ENCODE data around the gene TLE3. TPM values are rescaled to one million over a fixed set of nuclear protein-coding genes. Genes with fewer than 3 reads are reported as not detected.

The TLE3 gene
- total and polyA plus RNA-seq, 2 of the 4 experiments (the other 2 are of a cell fraction): 6.5 to 16.3 TPM

GRCh38 chr15:70142322-70143191 lies 44.8 kb upstream of the TLE3 start:
- H3K27me3 ChIP-seq (ENCODE audit: control insufficient read depth, insufficient read depth, low read length): peaks cover 36% of the 10 kb centered on the region
- no peak overlapping the region for H3K56ac ChIP-seq (ENCODE audit: extremely low read depth, insufficient read depth, low read length)
- DNase-seq: peak; percentile 85
- CTCF ChIA-PET: interaction anchor here (0.6 kb wide), 1 partner anchor 18 kb away, joined by 3 read pairs; no protein-coding TSS in a partner anchor
- peaks cover 10% of the 10 kb centered on the region; the same call in 1 of the 2 replicates for H3K4me1 ChIP-seq (ENCODE audit: control insufficient read depth, insufficient read depth, low read length)
- peak overlapping the region; percentile 84 for H2AFZ ChIP-seq (replicated peaks; ENCODE audit: low read length, poor library complexity)
- H3K23ac ChIP-seq (ENCODE audit: low read depth, low read length): peak overlapping the region; percentile 39; the same call in 1 of the 2 replicates
- H3K9me3 ChIP-seq (ENCODE audit: control insufficient read depth, insufficient read depth, low read length): no peaks in the 10 kb centered on the region
- H4K8ac ChIP-seq (ENCODE audit: low read depth in 2 of 2, low read length in 2 of 2): no peak overlapping the region
- H3K18ac ChIP-seq (ENCODE audit: low read depth, low read length): no peak overlapping the region; the same call in 1 of the 2 replicates
- WGBS, 2 experiments (ENCODE audit: extremely low coverage in 2 of 2, insufficient read length in 1 of 2): 21% methylated on average over 4 of the region's 24 CpGs; no CpG with 5 or more reads in 1 of the 2 experiments
- H3K4ac ChIP-seq (ENCODE audit: low read depth, low read length): no peak overlapping the region
- intact Hi-C loops (cut with micrococcal nuclease) (no loop called here), dilution Hi-C loops (cut with HindIII; ENCODE audit: low sequenced_read_pairs, unreplicated experiment) (no loop called here), in situ Hi-C loops (cut with MboI; ENCODE audit: low sequenced_read_pairs) (no loop called here)
- peak overlapping the region; percentile 33 for H3K4me2 ChIP-seq (ENCODE audit: low read depth, low read length)
- no peak overlapping the region for H2BK120ac ChIP-seq (ENCODE audit: low read depth, low read length)
- no peak overlapping the region for H4K91ac ChIP-seq (ENCODE audit: insufficient read depth, low read depth, low read length)
- H3K27ac ChIP-seq (ENCODE audit: insufficient read depth, low read length): peak overlapping the region; percentile 23; the same call in 1 of the 2 replicates
- H2BK20ac ChIP-seq (ENCODE audit: low read depth, low read length): no peak overlapping the region
- no peak overlapping the region for H3K14ac ChIP-seq (replicated peaks; ENCODE audit: low read depth, low read length)
- BruUV-seq (replicated peaks): no TSS peak
- H4K5ac ChIP-seq (ENCODE audit: low read depth, low read length): no peak overlapping the region
- no peak overlapping the region for H2BK15ac ChIP-seq (ENCODE audit: low read depth, low read length)
- no peaks in the 10 kb centered on the region for H3K79me1 ChIP-seq (ENCODE audit: low read depth in 1 of 2, low read length in 2 of 2)
- no peak overlapping the region for H2AK5ac ChIP-seq (ENCODE audit: low read depth, low read length)
- no peaks in the 10 kb centered on the region for H3K36me3 ChIP-seq (ENCODE audit: control insufficient read depth, insufficient read depth, low read length)
- POLR2A ChIA-PET (ENCODE audit: unreplicated experiment): no interaction called here
- H2AK9ac ChIP-seq (replicated peaks; ENCODE audit: low read depth, low read length, poor library complexity): peak overlapping the region; percentile 9
- no peak overlapping the region for H3K4me3 ChIP-seq (ENCODE audit: insufficient read depth, low read depth, low read length)
- H2BK5ac ChIP-seq (ENCODE audit: low read depth, low read length, poor library complexity, severe bottlenecking): no peak overlapping the region
- no peaks in the 10 kb centered on the region for H4K20me1 ChIP-seq (ENCODE audit: insufficient read depth, low read length)
- peak; percentile 65 for ATAC-seq (ENCODE audit: low read depth)
- no peak for TF ChIP-seq RAD21 (IDR thresholded peaks at IDR 0.05; ENCODE audit: low read length)
- peak; percentile 24; the same call in 1 of the 2 replicates for TF ChIP-seq FOS (IDR thresholded peaks at IDR 0.05; ENCODE audit: low read depth, low read length)
- no peak for TF ChIP-seq CTCF (conservative IDR thresholded peaks at IDR 0.05; ENCODE audit: low read depth, low read length)
- TF ChIP-seq SMC3 (IDR thresholded peaks at IDR 0.05; ENCODE audit: low read depth, low read length): no peak
- TF ChIP-seq NFE2L2 (IDR thresholded peaks at IDR 0.05; ENCODE audit: low read depth, low read length): no peak
- TF ChIP-seq ELK1 (IDR thresholded peaks at IDR 0.05; ENCODE audit: borderline replicate concordance, low read depth, low read length): no peak
- H3K9me1 ChIP-seq (ENCODE audit: insufficient read depth, low read length): no peaks in the 10 kb centered on the region
- no peak overlapping the region for H3K9ac ChIP-seq (ENCODE audit: low read depth, low read length)
